ENCODE measurements around the gene AGFG1.

AGFG1 gene

DNA sequence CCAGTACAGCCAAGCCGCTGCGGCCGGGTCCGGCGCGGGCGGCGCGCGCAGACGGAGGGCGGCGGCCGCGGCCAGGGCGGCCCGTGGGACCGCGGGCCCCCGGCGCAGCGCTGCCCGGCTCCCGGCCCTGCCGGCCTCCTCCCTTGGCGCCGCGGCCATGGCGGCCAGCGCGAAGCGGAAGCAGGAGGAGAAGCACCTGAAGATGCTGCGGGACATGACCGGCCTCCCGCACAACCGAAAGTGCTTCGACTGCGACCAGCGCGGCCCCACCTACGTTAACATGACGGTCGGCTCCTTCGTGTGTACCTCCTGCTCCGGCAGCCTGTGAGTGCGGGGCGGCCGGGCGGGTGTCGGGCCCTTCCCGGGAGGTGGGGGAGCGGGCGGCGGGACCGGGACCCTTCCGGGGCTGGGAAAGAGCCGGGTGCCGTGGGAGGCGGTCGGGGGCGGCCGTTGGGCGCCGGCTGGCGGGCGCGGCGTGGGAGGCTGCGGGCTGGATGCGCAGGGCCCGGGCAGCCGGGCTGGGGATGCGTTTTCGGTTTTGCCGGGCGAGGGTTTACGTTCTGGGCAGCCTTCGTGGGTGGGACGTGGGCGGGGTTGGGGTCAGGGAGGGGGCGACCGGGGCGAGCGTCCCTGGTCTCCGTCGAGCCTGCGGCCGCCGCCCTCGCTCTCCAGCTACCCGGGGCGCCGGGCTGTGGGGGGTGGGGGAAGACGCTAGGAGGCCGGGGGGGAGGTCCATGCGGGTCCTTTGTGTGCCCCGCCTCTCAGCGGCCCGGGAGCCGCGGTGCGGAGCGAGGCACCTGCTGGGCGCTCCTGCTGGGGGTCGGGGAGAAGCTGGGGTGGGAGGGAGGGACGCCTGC lies 537 bp downstream of the AGFG1 start:
- H2BK120ac ChIP-seq (ENCODE audit: low read depth, low read length): no peak overlapping the region
- H3K27ac ChIP-seq (replicated peaks; ENCODE audit: low read length): peak overlapping the region; percentile 78
- peak overlapping the region; percentile 78 for H3K4me2 ChIP-seq (ENCODE audit: insufficient read depth, low read length, poor library complexity, severe bottlenecking)
- no peak overlapping the region for H4K91ac ChIP-seq (ENCODE audit: low read depth, low read length, poor library complexity)
- H2AK5ac ChIP-seq (ENCODE audit: low read depth, low read length): peak overlapping the region; percentile 70
- peak overlapping the region; percentile 68 for H3K23ac ChIP-seq (ENCODE audit: low read depth, low read length, poor library complexity)
- H3K79me1 ChIP-seq (ENCODE audit: low read depth, low read length): no peaks in the 10 kb centered on the region
- H3K4me3 ChIP-seq (ENCODE audit: low read length in 2 of 2): peak overlapping the region; percentile 95 to 99
- H3K9me3 ChIP-seq (replicated peaks in 1 of 2; ENCODE audit: control insufficient read depth in 2 of 2, insufficient read depth in 1 of 2, low read depth in 1 of 2, low read length in 2 of 2): no peaks in the 10 kb centered on the region
- peak; percentile 43 for DNase-seq (ENCODE audit: low spot score)
- H2BK5ac ChIP-seq (ENCODE audit: low read length): peak overlapping the region; percentile 53
- H3K36me3 ChIP-seq (replicated peaks in 1 of 2; ENCODE audit: control insufficient read depth in 2 of 2, insufficient read depth in 2 of 2, low read length in 2 of 2): peaks cover 0 to 9% of the 10 kb centered on the region in 2 donors
- H3K27me3 ChIP-seq (ENCODE audit: control insufficient read depth in 3 of 3, insufficient read depth in 3 of 3, low read depth in 1 of 3, low read length in 3 of 3): no peaks in the 10 kb centered on the region
- H3K4ac ChIP-seq (ENCODE audit: low read length): no peak overlapping the region
- no peak overlapping the region for H2BK12ac ChIP-seq (ENCODE audit: low read length)
- H3K9ac ChIP-seq (ENCODE audit: low read depth, low read length, poor library complexity): peak overlapping the region; percentile 97
- WGBS, 2 donors (ENCODE audit: extremely low coverage in 2 of 2, insufficient read length in 2 of 2, insufficient replicate concordance in 1 of 2): no CpG with 5 or more reads among the region's 106 CpGs
- no peak overlapping the region for H2BK15ac ChIP-seq (ENCODE audit: low read length)
- peaks cover 0 to 10% of the 10 kb centered on the region in 2 donors for H3K4me1 ChIP-seq (ENCODE audit: control insufficient read depth in 2 of 2, insufficient read depth in 1 of 2, low read depth in 1 of 2, low read length in 2 of 2)
- no peak overlapping the region for H4K8ac ChIP-seq (ENCODE audit: low read depth, low read length)
- H3K18ac ChIP-seq (ENCODE audit: low read length): peak overlapping the region; percentile 97
- H3K14ac ChIP-seq (ENCODE audit: low read length): no peak overlapping the region
- peak overlapping the region; percentile 87 for H2AFZ ChIP-seq (ENCODE audit: low read length)

- Histone ChIP-seq H3K9me3 (replicated peaks in 1 of 2; ENCODE audit: control insufficient read depth in 2 of 2, insufficient read depth in 1 of 2, low read depth in 1 of 2, low read length in 2 of 2) (no peaks in the 10 kb centered on the region), H2AFZ (ENCODE audit: low read length) (peak overlapping the region; percentile 87), H2BK120ac (ENCODE audit: low read depth, low read length) (no peak overlapping the region), H3K36me3 (replicated peaks in 1 of 2; ENCODE audit: control insufficient read depth in 2 of 2, insufficient read depth in 2 of 2, low read length in 2 of 2) (peaks cover 0 to 9% of the 10 kb centered on the region in 2 donors), H2AK5ac (ENCODE audit: low read depth, low read length) (no peak overlapping the region), H3K23ac (ENCODE audit: low read depth, low read length, poor library complexity) (no peak overlapping the region), H2BK5ac (ENCODE audit: low read length) (no peak overlapping the region), H3K27me3 (ENCODE audit: control insufficient read depth in 3 of 3, insufficient read depth in 3 of 3, low read depth in 1 of 3, low read length in 3 of 3) (no peaks in the 10 kb centered on the region), H2BK15ac (ENCODE audit: low read length) (no peak overlapping the region), H3K14ac (ENCODE audit: low read length) (no peak overlapping the region), H3K18ac (ENCODE audit: low read length) (no peak overlapping the region), H3K9ac (ENCODE audit: low read depth, low read length, poor library complexity) (no peak overlapping the region), H3K4ac (ENCODE audit: low read length) (no peak overlapping the region), H2BK12ac (ENCODE audit: low read length) (no peak overlapping the region), H3K27ac (replicated peaks; ENCODE audit: low read length) (no peak overlapping the region), H3K79me1 (ENCODE audit: low read depth, low read length) (no peaks in the 10 kb centered on the region), H3K4me2 (ENCODE audit: insufficient read depth, low read length, poor library complexity, severe bottlenecking) (peak overlapping the region; percentile 78), H4K8ac (ENCODE audit: low read depth, low read length) (no peak overlapping the region), H4K91ac (ENCODE audit: low read depth, low read length, poor library complexity) (no peak overlapping the region), H3K4me3 (ENCODE audit: low read length in 2 of 2) (peak overlapping the region; percentile 95 to 99), H3K4me1 (ENCODE audit: control insufficient read depth in 2 of 2, insufficient read depth in 1 of 2, low read depth in 1 of 2, low read length in 2 of 2) (peaks cover 0 to 10% of the 10 kb centered on the region in 2 donors)
- no CpG with 5 or more reads among the region's 9 CpGs for WGBS, 2 donors (ENCODE audit: extremely low coverage in 2 of 2, insufficient read length in 2 of 2, insufficient replicate concordance in 1 of 2)
- no peak for DNase-seq (ENCODE audit: low spot score)
Observed at GRCh38 chr2:227473122-227473461, 1.1 kb downstream of the AGFG1 start.

DNA sequence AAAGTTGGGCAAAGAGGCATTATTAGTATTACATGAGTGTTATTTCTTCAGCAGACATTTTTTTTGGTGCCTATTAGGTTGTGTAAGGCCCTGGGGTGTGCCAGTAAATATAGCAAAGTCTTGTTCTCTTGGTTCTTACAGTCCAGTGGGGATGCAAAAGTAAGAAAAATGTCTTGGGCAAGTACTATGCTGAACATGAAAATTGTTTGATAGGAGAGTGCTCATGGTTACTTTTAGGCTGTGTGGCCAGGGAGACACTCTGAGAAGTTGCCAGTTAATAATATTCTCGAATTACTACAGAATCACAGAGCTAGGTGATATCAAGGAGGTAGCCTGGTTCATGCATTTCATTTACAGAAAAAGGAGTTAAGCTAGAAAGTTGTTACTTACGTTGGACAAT lies 1.9 kb downstream of the AGFG1 start:
- Histone ChIP-seq H3K36me3 (replicated peaks in 1 of 2; ENCODE audit: control insufficient read depth in 2 of 2, insufficient read depth in 2 of 2, low read length in 2 of 2) (peaks cover 0 to 9% of the 10 kb centered on the region in 2 donors), H2BK5ac (ENCODE audit: low read length) (no peak overlapping the region), H4K8ac (ENCODE audit: low read depth, low read length) (no peak overlapping the region), H2AK5ac (ENCODE audit: low read depth, low read length) (no peak overlapping the region), H2BK120ac (ENCODE audit: low read depth, low read length) (no peak overlapping the region), H3K9me3 (replicated peaks in 1 of 2; ENCODE audit: control insufficient read depth in 2 of 2, insufficient read depth in 1 of 2, low read depth in 1 of 2, low read length in 2 of 2) (no peaks in the 10 kb centered on the region), H3K18ac (ENCODE audit: low read length) (no peak overlapping the region), H3K4me3 (ENCODE audit: low read length in 2 of 2) (peak overlapping the region in 1 of 2 donors; percentile 99), H3K4me1 (ENCODE audit: control insufficient read depth in 2 of 2, insufficient read depth in 1 of 2, low read depth in 1 of 2, low read length in 2 of 2) (peaks cover 0 to 10% of the 10 kb centered on the region in 2 donors), H3K23ac (ENCODE audit: low read depth, low read length, poor library complexity) (no peak overlapping the region), H4K91ac (ENCODE audit: low read depth, low read length, poor library complexity) (no peak overlapping the region), H3K9ac (ENCODE audit: low read depth, low read length, poor library complexity) (no peak overlapping the region), H2BK12ac (ENCODE audit: low read length) (no peak overlapping the region), H3K14ac (ENCODE audit: low read length) (no peak overlapping the region), H2AFZ (ENCODE audit: low read length) (no peak overlapping the region), H3K27ac (replicated peaks; ENCODE audit: low read length) (no peak overlapping the region), H3K27me3 (ENCODE audit: control insufficient read depth in 3 of 3, insufficient read depth in 3 of 3, low read depth in 1 of 3, low read length in 3 of 3) (no peaks in the 10 kb centered on the region), H3K4me2 (ENCODE audit: insufficient read depth, low read length, poor library complexity, severe bottlenecking) (no peak overlapping the region), H3K4ac (ENCODE audit: low read length) (no peak overlapping the region), H2BK15ac (ENCODE audit: low read length) (no peak overlapping the region), H3K79me1 (ENCODE audit: low read depth, low read length) (peaks cover 2% of the 10 kb centered on the region)
- no peak for DNase-seq (ENCODE audit: low spot score)
- no CpG with 5 or more reads among the region's 2 CpGs for WGBS, 2 donors (ENCODE audit: extremely low coverage in 2 of 2, insufficient read length in 2 of 2, insufficient replicate concordance in 1 of 2)

DNA sequence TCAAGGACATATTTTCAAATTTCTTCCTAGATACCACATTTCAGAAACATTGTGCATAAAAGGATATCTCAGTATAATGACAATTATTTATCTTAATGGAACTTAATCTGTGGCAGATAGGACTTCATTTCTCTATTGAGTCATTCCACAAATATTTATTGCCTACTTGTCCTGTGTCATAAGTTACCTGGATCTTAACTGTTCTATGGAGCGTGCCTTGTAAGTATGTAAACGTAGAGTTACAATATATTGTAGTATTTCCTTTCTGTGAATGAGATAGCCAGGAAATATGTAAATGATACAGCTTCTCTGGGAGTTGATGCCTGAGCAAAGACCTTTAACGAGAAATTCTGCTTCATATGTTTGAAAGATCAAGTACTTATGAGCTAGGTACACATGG lies 2.5 kb downstream of the AGFG1 start:
- Histone ChIP-seq H3K18ac (ENCODE audit: low read length) (no peak overlapping the region), H3K14ac (ENCODE audit: low read length) (no peak overlapping the region), H3K36me3 (replicated peaks in 1 of 2; ENCODE audit: control insufficient read depth in 2 of 2, insufficient read depth in 2 of 2, low read length in 2 of 2) (peaks cover 0 to 9% of the 10 kb centered on the region in 2 donors), H3K4me1 (ENCODE audit: control insufficient read depth in 2 of 2, insufficient read depth in 1 of 2, low read depth in 1 of 2, low read length in 2 of 2) (peaks cover 0 to 10% of the 10 kb centered on the region in 2 donors), H2BK120ac (ENCODE audit: low read depth, low read length) (no peak overlapping the region), H2AK5ac (ENCODE audit: low read depth, low read length) (no peak overlapping the region), H2AFZ (ENCODE audit: low read length) (no peak overlapping the region), H3K9me3 (replicated peaks in 1 of 2; ENCODE audit: control insufficient read depth in 2 of 2, insufficient read depth in 1 of 2, low read depth in 1 of 2, low read length in 2 of 2) (no peaks in the 10 kb centered on the region), H3K79me1 (ENCODE audit: low read depth, low read length) (peaks cover 2% of the 10 kb centered on the region), H3K9ac (ENCODE audit: low read depth, low read length, poor library complexity) (no peak overlapping the region), H3K27ac (replicated peaks; ENCODE audit: low read length) (no peak overlapping the region), H2BK5ac (ENCODE audit: low read length) (no peak overlapping the region), H4K8ac (ENCODE audit: low read depth, low read length) (no peak overlapping the region), H3K4ac (ENCODE audit: low read length) (no peak overlapping the region), H2BK12ac (ENCODE audit: low read length) (no peak overlapping the region), H3K23ac (ENCODE audit: low read depth, low read length, poor library complexity) (no peak overlapping the region), H2BK15ac (ENCODE audit: low read length) (no peak overlapping the region), H3K4me2 (ENCODE audit: insufficient read depth, low read length, poor library complexity, severe bottlenecking) (no peak overlapping the region), H3K4me3 (ENCODE audit: low read length in 2 of 2) (no peak overlapping the region), H4K91ac (ENCODE audit: low read depth, low read length, poor library complexity) (no peak overlapping the region), H3K27me3 (ENCODE audit: control insufficient read depth in 3 of 3, insufficient read depth in 3 of 3, low read depth in 1 of 3, low read length in 3 of 3) (no peaks in the 10 kb centered on the region)
- WGBS, 2 donors (ENCODE audit: extremely low coverage in 2 of 2, insufficient read length in 2 of 2, insufficient replicate concordance in 1 of 2): no CpG with 5 or more reads among the region's 3 CpGs
- no peak for DNase-seq (ENCODE audit: low spot score)

Data from neuronal stem cell (in vitro differentiated cells).